Upper lobe of left lung (tissue), 4 donors: Measurements from ENCODE around the gene C11orf54.

Experiments
- CTCF ChIP-seq, 6 experiments: fragments of 450-650 bp in 4 of 6; fragments of 200-600 bp in 2 of 6; sonication (generic) in 2 of 6; IDR thresholded peaks; one replicate each; pipeline ENCODE4 v1.5.1; 2016 to 2019; ENCODE audit warnings: antibody characterized with exemption in 6 of 6
- POLR2A ChIP-seq, 4 donors: fragments of 450-650 bp; IDR thresholded peaks; one replicate each; pipeline ENCODE4 v1.5.1; 2016 to 2017; ENCODE audit warnings: antibody characterized with exemption in 4 of 4, mild to moderate bottlenecking in 2 of 4

DNA sequence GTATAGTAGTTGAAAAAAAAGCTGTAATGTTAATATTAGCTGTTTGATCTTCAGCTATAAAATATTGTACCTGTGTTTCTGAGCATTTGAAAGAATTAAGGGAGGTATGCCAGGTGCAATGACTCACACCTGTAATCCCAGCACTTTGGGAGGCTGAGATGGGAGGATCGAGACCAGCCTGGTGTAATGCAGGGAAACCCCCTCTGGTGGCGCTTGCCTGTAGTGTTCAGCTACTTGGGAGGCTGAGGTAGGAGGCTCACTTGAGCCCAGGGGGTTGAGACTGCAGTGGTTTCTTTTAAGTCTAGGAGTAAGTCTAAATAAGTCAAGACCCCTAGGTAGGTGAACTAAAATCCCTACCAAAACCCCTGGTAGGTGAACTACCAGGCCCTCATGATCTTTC lies 37.2 kb upstream of the C11orf54 start:
- TF ChIP-seq CTCF (IDR thresholded peaks at IDR 0.05) = no peak
- no peak for TF ChIP-seq POLR2A (IDR thresholded peaks at IDR 0.05)
